ENCODE data around the gene KLC1. TPM values are rescaled to one million over a fixed set of nuclear protein-coding genes. Genes with fewer than 3 reads are reported as not detected.

KLC1 gene
- total and polyA plus RNA-seq, 2 of the 13 experiments (the other 11 are each of a cell fraction or from before 2014, with no cell fraction given), result 53.2 to 63.5 TPM

DNA sequence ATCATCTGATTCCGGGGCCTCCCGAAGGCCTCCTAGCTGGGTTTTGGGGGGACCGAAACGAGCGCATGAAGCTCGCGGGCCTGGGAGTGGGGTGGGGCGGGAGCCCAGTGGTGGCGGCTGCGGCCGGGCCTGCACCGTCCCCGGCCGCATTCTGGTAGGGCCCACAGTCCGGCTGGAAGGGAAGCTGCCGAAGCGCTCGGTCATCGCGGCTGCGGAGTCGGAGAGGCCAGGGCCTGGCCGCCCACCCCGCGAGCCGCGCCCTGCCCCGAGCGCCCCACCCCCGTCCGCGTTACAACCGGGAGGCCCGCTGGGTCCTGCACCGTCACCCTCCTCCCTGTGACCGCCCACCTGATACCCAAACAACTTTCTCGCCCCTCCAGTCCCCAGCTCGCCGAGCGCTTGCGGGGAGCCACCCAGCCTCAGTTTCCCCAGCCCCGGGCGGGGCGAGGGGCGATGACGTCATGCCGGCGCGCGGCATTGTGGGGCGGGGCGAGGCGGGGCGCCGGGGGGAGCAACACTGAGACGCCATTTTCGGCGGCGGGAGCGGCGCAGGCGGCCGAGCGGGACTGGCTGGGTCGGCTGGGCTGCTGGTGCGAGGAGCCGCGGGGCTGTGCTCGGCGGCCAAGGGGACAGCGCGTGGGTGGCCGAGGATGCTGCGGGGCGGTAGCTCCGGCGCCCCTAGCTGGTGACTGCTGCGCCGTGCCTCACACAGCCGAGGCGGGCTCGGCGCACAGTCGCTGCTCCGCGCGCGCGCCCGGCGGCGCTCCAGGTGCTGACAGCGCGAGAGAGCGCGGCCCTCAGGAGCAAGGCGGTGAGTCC lies at the start of gene KLC1 (continued):
- TF ChIP-seq, protein P1, sequence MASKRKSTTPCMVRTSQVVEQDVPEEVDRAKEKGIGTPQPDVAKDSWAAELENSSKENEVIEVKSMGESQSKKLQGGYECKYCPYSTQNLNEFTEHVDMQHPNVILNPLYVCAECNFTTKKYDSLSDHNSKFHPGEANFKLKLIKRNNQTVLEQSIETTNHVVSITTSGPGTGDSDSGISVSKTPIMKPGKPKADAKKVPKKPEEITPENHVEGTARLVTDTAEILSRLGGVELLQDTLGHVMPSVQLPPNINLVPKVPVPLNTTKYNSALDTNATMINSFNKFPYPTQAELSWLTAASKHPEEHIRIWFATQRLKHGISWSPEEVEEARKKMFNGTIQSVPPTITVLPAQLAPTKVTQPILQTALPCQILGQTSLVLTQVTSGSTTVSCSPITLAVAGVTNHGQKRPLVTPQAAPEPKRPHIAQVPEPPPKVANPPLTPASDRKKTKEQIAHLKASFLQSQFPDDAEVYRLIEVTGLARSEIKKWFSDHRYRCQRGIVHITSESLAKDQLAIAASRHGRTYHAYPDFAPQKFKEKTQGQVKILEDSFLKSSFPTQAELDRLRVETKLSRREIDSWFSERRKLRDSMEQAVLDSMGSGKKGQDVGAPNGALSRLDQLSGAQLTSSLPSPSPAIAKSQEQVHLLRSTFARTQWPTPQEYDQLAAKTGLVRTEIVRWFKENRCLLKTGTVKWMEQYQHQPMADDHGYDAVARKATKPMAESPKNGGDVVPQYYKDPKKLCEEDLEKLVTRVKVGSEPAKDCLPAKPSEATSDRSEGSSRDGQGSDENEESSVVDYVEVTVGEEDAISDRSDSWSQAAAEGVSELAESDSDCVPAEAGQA (IDR thresholded peaks at IDR 0.05; ENCODE audit: low read depth), result peak; percentile 89
- TF ChIP-seq, protein P1 (CRISPR knock-in tag; IDR thresholded peaks at IDR 0.05; ENCODE audit: borderline replicate concordance), result no peak
- TF ChIP-seq, protein P2, sequence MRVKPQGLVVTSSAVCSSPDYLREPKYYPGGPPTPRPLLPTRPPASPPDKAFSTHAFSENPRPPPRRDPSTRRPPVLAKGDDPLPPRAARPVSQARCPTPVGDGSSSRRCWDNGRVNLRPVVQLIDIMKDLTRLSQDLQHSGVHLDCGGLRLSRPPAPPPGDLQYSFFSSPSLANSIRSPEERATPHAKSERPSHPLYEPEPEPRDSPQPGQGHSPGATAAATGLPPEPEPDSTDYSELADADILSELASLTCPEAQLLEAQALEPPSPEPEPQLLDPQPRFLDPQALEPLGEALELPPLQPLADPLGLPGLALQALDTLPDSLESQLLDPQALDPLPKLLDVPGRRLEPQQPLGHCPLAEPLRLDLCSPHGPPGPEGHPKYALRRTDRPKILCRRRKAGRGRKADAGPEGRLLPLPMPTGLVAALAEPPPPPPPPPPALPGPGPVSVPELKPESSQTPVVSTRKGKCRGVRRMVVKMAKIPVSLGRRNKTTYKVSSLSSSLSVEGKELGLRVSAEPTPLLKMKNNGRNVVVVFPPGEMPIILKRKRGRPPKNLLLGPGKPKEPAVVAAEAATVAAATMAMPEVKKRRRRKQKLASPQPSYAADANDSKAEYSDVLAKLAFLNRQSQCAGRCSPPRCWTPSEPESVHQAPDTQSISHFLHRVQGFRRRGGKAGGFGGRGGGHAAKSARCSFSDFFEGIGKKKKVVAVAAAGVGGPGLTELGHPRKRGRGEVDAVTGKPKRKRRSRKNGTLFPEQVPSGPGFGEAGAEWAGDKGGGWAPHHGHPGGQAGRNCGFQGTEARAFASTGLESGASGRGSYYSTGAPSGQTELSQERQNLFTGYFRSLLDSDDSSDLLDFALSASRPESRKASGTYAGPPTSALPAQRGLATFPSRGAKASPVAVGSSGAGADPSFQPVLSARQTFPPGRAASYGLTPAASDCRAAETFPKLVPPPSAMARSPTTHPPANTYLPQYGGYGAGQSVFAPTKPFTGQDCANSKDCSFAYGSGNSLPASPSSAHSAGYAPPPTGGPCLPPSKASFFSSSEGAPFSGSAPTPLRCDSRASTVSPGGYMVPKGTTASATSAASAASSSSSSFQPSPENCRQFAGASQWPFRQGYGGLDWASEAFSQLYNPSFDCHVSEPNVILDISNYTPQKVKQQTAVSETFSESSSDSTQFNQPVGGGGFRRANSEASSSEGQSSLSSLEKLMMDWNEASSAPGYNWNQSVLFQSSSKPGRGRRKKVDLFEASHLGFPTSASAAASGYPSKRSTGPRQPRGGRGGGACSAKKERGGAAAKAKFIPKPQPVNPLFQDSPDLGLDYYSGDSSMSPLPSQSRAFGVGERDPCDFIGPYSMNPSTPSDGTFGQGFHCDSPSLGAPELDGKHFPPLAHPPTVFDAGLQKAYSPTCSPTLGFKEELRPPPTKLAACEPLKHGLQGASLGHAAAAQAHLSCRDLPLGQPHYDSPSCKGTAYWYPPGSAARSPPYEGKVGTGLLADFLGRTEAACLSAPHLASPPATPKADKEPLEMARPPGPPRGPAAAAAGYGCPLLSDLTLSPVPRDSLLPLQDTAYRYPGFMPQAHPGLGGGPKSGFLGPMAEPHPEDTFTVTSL (CRISPR knock-in tag; IDR thresholded peaks at IDR 0.05; ENCODE audit: borderline replicate concordance), result no peak
- peak; percentile 30 for TF ChIP-seq MED8 (CRISPR knock-in tag; IDR thresholded peaks at IDR 0.05; ENCODE audit: insufficient replicate concordance)
- peak; percentile 62; the same call in 1 of the 2 replicates for TF ChIP-seq ZNF607 (CRISPR knock-in tag; IDR thresholded peaks at IDR 0.05; ENCODE audit: borderline replicate concordance)
- peak; percentile 84; the same call in 1 of the 2 replicates for TF ChIP-seq FOXK1 (CRISPR knock-in tag; IDR thresholded peaks at IDR 0.05; ENCODE audit: borderline replicate concordance, low read depth)
- TF ChIP-seq AGO2 (optimal IDR thresholded peaks at IDR 0.05; ENCODE audit: low read depth, low read length), result peak; percentile 35
- TF ChIP-seq RXRA (CRISPR knock-in tag; IDR thresholded peaks at IDR 0.05), result no peak
- 0 out of 2 replicates have a peak, but pooled peaks have one; percentile 71 for TF ChIP-seq ZFP82 (CRISPR knock-in tag; IDR thresholded peaks at IDR 0.05; ENCODE audit: borderline replicate concordance)
- peak; percentile 19 for TF ChIP-seq ZNF883 (CRISPR knock-in tag; IDR thresholded peaks at IDR 0.05; ENCODE audit: not compliant biosample characterization)
- TF ChIP-seq POLR2AphosphoS2 (IDR thresholded peaks at IDR 0.05; ENCODE audit: low read depth, low read length), result no peak
- no peak for TF ChIP-seq ZNF549 (CRISPR knock-in tag; IDR thresholded peaks at IDR 0.05)

Data from HepG2 (cell line).